ENCODE results near the gene KAT6B.

The KAT6B gene

GRCh38 chr10:74924251-74924963 lies 98.0 kb downstream of the KAT6B start (continued):
- no peak for TF ChIP-seq ZBTB8A (tag by site-specific recombination; IDR thresholded peaks at IDR 0.05)
- no peak for TF ChIP-seq ZNF292 (tag by site-specific recombination; IDR thresholded peaks at IDR 0.05; ENCODE audit: borderline replicate concordance, low read depth)
- TF ChIP-seq ELK4 (IDR thresholded peaks at IDR 0.05; ENCODE audit: borderline replicate concordance, low read depth, low read length) = no peak
- no peak for TF ChIP-seq ZNF138 (tag by site-specific recombination; IDR thresholded peaks at IDR 0.05; ENCODE audit: borderline replicate concordance)
- no peak for TF ChIP-seq ZNF114 (tag by site-specific recombination; IDR thresholded peaks at IDR 0.05)
- TF ChIP-seq ZNF146 (tag by site-specific recombination; IDR thresholded peaks at IDR 0.05) = no peak
- no peak for TF ChIP-seq OVOL3 (tag by site-specific recombination; IDR thresholded peaks at IDR 0.05)
- TF ChIP-seq ZNF391 (tag by site-specific recombination; IDR thresholded peaks at IDR 0.05; ENCODE audit: borderline replicate concordance, low read depth) = no peak
- no peak for TF ChIP-seq KLF7 (tag by site-specific recombination; IDR thresholded peaks at IDR 0.05; ENCODE audit: borderline replicate concordance)
- no peak for TF ChIP-seq ZBTB48 (tag by site-specific recombination; IDR thresholded peaks at IDR 0.05)
- no peak for TF ChIP-seq ZNF155 (tag by site-specific recombination; IDR thresholded peaks at IDR 0.05)
- 0 out of 2 replicates have a peak, but pooled peaks have one; percentile 46 for TF ChIP-seq MEIS1 (CRISPR knock-in tag; IDR thresholded peaks at IDR 0.05; ENCODE audit: borderline replicate concordance)
- TF ChIP-seq GFI1B (tag by site-specific recombination; IDR thresholded peaks at IDR 0.05) = no peak
- TF ChIP-seq ZBTB17 (tag by site-specific recombination; IDR thresholded peaks at IDR 0.05) = no peak
- no peak for TF ChIP-seq ZBTB49 (tag by site-specific recombination; IDR thresholded peaks at IDR 0.05; ENCODE audit: low read depth)
- TF ChIP-seq ZNF426 (tag by site-specific recombination; IDR thresholded peaks at IDR 0.05) = no peak
- no peak for TF ChIP-seq ZNF624 (tag by site-specific recombination; IDR thresholded peaks at IDR 0.05)
- TF ChIP-seq INSM2 (tag by site-specific recombination; IDR thresholded peaks at IDR 0.05) = peak; percentile 96
- TF ChIP-seq ZNF335 (tag by site-specific recombination; conservative IDR thresholded peaks at IDR 0.05) = no peak; the same call in 1 of the 2 replicates
- no peak for TF ChIP-seq ZNF18 (tag by site-specific recombination; IDR thresholded peaks at IDR 0.05)
- TF ChIP-seq KLF9 (tag by site-specific recombination; IDR thresholded peaks at IDR 0.05; ENCODE audit: low read depth) = no peak
- TF ChIP-seq ZNF423 (tag by site-specific recombination; IDR thresholded peaks at IDR 0.05) = no peak
- no peak for TF ChIP-seq ZNF19 (tag by site-specific recombination; IDR thresholded peaks at IDR 0.05; ENCODE audit: low read depth)
- no peak for TF ChIP-seq ZBTB1 (tag by site-specific recombination; IDR thresholded peaks at IDR 0.05)
- no peak for TF ChIP-seq ZNF776 (tag by site-specific recombination; IDR thresholded peaks at IDR 0.05; ENCODE audit: borderline replicate concordance)
- TF ChIP-seq ZNF37A (tag by site-specific recombination; IDR thresholded peaks at IDR 0.05) = no peak
- peak; percentile 57; the same call in 1 of the 2 replicates for TF ChIP-seq ZSCAN30 (tag by site-specific recombination; IDR thresholded peaks at IDR 0.05)
- TF ChIP-seq ZNF610 (tag by site-specific recombination; IDR thresholded peaks at IDR 0.05; ENCODE audit: borderline replicate concordance) = no peak
- no peak for TF ChIP-seq ZNF16 (tag by site-specific recombination; IDR thresholded peaks at IDR 0.05; ENCODE audit: low read depth)
- TF ChIP-seq ZNF843 (tag by site-specific recombination; IDR thresholded peaks at IDR 0.05) = peak; percentile 54; the same call in 1 of the 2 replicates
- no peak for TF ChIP-seq REPIN1 (tag by site-specific recombination; IDR thresholded peaks at IDR 0.05; ENCODE audit: low read depth)
- TF ChIP-seq ZNF791 (tag by site-specific recombination; IDR thresholded peaks at IDR 0.05) = no peak
- TF ChIP-seq GLIS2 (tag by site-specific recombination; IDR thresholded peaks at IDR 0.05) = no peak
- no peak for TF ChIP-seq ZNF311 (tag by site-specific recombination; IDR thresholded peaks at IDR 0.05; ENCODE audit: borderline replicate concordance)
- no peak for TF ChIP-seq ZNF677 (tag by site-specific recombination; IDR thresholded peaks at IDR 0.05)

Data from HEK293 (cell line).